Activated naive CD8-positive, alpha-beta T cell treated with anti-CD3 and anti-CD28 coated beads, Interleukin-2, amount 50 U/mL, for 16 hours (primary cell): ENCODE data around the gene GALNT9.

ENCODE experiments used
- DNase-seq: peaks from one replicate; pipeline ENCODE4 v3.0.0-alpha.2; 2020; ENCODE audit warnings: low read depth, low spot score

GALNT9 gene

GRCh38 chr12:132171293-132171967 lies 158.0 kb downstream of the GALNT9 start:
- no peak for DNase-seq

- DNase-seq = no peak
Measured at GRCh38 chr12:132170637-132171292, 158.6 kb downstream of the GALNT9 start.

GRCh38 chr12:132170094-132170636 lies 159.2 kb downstream of the GALNT9 start:
- no peak for DNase-seq

GRCh38 chr12:132169376-132169775 lies 160.0 kb downstream of the GALNT9 start:
- DNase-seq = no peak

- no peak for DNase-seq
Measured at GRCh38 chr12:132168311-132169031, 160.9 kb downstream of the GALNT9 start.

- no peak for DNase-seq
Measured at GRCh38 chr12:132167611-132168310, 161.6 kb downstream of the GALNT9 start.

- no peak for DNase-seq
Measured at GRCh38 chr12:132166801-132167591, 162.4 kb downstream of the GALNT9 start.

GRCh38 chr12:132166093-132166492 lies 163.3 kb downstream of the GALNT9 start:
- DNase-seq = no peak

GRCh38 chr12:132165584-132165983 lies 163.8 kb downstream of the GALNT9 start:
- no peak for DNase-seq

- no peak for DNase-seq
Measured at GRCh38 chr12:132164426-132164825, 165.0 kb downstream of the GALNT9 start.

- DNase-seq = no peak
Measured at GRCh38 chr12:132163911-132164288, 165.5 kb downstream of the GALNT9 start.

GRCh38 chr12:132163041-132163910 lies 166.1 kb downstream of the GALNT9 start:
- no peak for DNase-seq

- no peak for DNase-seq
Measured at GRCh38 chr12:132162508-132163031, 166.8 kb downstream of the GALNT9 start.

GRCh38 chr12:132161796-132162507 lies 167.4 kb downstream of the GALNT9 start:
- DNase-seq = no peak

- DNase-seq = no peak
Measured at GRCh38 chr12:132161036-132161781, 168.2 kb downstream of the GALNT9 start.

- DNase-seq = no peak
Measured at GRCh38 chr12:132160601-132161035, 168.8 kb downstream of the GALNT9 start.

GRCh38 chr12:132160016-132160415 lies 169.4 kb downstream of the GALNT9 start:
- DNase-seq = no peak

- no peak for DNase-seq
Measured at GRCh38 chr12:132159555-132160003, 169.8 kb downstream of the GALNT9 start.
